Measurements from ENCODE around the gene MYO1E. TPM values are rescaled to one million over a fixed set of nuclear protein-coding genes. Genes with fewer than 3 reads are reported as not detected.

The MYO1E gene
- total and polyA plus RNA-seq, 2 of the 8 experiments (the other 6 are each of a cell fraction or from before 2014, with no cell fraction given) = 19.6 to 142 TPM

- TF ChIP-seq, protein P1, sequence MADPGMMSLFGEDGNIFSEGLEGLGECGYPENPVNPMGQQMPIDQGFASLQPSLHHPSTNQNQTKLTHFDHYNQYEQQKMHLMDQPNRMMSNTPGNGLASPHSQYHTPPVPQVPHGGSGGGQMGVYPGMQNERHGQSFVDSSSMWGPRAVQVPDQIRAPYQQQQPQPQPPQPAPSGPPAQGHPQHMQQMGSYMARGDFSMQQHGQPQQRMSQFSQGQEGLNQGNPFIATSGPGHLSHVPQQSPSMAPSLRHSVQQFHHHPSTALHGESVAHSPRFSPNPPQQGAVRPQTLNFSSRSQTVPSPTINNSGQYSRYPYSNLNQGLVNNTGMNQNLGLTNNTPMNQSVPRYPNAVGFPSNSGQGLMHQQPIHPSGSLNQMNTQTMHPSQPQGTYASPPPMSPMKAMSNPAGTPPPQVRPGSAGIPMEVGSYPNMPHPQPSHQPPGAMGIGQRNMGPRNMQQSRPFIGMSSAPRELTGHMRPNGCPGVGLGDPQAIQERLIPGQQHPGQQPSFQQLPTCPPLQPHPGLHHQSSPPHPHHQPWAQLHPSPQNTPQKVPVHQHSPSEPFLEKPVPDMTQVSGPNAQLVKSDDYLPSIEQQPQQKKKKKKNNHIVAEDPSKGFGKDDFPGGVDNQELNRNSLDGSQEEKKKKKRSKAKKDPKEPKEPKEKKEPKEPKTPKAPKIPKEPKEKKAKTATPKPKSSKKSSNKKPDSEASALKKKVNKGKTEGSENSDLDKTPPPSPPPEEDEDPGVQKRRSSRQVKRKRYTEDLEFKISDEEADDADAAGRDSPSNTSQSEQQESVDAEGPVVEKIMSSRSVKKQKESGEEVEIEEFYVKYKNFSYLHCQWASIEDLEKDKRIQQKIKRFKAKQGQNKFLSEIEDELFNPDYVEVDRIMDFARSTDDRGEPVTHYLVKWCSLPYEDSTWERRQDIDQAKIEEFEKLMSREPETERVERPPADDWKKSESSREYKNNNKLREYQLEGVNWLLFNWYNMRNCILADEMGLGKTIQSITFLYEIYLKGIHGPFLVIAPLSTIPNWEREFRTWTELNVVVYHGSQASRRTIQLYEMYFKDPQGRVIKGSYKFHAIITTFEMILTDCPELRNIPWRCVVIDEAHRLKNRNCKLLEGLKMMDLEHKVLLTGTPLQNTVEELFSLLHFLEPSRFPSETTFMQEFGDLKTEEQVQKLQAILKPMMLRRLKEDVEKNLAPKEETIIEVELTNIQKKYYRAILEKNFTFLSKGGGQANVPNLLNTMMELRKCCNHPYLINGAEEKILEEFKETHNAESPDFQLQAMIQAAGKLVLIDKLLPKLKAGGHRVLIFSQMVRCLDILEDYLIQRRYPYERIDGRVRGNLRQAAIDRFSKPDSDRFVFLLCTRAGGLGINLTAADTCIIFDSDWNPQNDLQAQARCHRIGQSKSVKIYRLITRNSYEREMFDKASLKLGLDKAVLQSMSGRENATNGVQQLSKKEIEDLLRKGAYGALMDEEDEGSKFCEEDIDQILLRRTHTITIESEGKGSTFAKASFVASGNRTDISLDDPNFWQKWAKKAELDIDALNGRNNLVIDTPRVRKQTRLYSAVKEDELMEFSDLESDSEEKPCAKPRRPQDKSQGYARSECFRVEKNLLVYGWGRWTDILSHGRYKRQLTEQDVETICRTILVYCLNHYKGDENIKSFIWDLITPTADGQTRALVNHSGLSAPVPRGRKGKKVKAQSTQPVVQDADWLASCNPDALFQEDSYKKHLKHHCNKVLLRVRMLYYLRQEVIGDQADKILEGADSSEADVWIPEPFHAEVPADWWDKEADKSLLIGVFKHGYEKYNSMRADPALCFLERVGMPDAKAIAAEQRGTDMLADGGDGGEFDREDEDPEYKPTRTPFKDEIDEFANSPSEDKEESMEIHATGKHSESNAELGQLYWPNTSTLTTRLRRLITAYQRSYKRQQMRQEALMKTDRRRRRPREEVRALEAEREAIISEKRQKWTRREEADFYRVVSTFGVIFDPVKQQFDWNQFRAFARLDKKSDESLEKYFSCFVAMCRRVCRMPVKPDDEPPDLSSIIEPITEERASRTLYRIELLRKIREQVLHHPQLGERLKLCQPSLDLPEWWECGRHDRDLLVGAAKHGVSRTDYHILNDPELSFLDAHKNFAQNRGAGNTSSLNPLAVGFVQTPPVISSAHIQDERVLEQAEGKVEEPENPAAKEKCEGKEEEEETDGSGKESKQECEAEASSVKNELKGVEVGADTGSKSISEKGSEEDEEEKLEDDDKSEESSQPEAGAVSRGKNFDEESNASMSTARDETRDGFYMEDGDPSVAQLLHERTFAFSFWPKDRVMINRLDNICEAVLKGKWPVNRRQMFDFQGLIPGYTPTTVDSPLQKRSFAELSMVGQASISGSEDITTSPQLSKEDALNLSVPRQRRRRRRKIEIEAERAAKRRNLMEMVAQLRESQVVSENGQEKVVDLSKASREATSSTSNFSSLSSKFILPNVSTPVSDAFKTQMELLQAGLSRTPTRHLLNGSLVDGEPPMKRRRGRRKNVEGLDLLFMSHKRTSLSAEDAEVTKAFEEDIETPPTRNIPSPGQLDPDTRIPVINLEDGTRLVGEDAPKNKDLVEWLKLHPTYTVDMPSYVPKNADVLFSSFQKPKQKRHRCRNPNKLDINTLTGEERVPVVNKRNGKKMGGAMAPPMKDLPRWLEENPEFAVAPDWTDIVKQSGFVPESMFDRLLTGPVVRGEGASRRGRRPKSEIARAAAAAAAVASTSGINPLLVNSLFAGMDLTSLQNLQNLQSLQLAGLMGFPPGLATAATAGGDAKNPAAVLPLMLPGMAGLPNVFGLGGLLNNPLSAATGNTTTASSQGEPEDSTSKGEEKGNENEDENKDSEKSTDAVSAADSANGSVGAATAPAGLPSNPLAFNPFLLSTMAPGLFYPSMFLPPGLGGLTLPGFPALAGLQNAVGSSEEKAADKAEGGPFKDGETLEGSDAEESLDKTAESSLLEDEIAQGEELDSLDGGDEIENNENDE (IDR thresholded peaks at IDR 0.05; ENCODE audit: insufficient replicate concordance, low read length) = no peak
Observed at GRCh38 chr15:59196416-59196815, 176.3 kb downstream of the MYO1E start (continued).
